Measurements from ENCODE around the gene FBXL20.
A peak's percentile ranks its signal among the peaks of the same experiment; 100 is the strongest.
"Not testable (repeated sequence)": the region's sequence is repeated elsewhere in the genome, so short reads cannot be mapped to it uniquely, and the experiment has no call there.

Gene FBXL20

GRCh38 chr17:39401412-39402243, at the start of gene FBXL20:
TSS of gene FBXL20 (minus strand) at chr17:39401626. CDS start at chr17:39401402, 224 bp downstream.
- DNase-seq, result peak; percentile 20 to 92 (median 85)

- DNase-seq, result peak; percentile 36 to 90 (median 78)
These were observed 49.6 kb upstream of the FBXL20 start, which contains the start of gene MED1 for GRCh38 chr17:39450847-39451581. TSS of gene MED1 (minus strand) at chr17:39451263. CDS start at chr17:39451062, 201 bp downstream.

- no peak for DNase-seq
These were observed 48.6 kb upstream of the FBXL20 start for GRCh38 chr17:39450051-39450450.

- DNase-seq, result no peak
These were observed 46.1 kb upstream of the FBXL20 start for GRCh38 chr17:39447561-39447960.

- no peak for DNase-seq
These were observed 41.9 kb upstream of the FBXL20 start for GRCh38 chr17:39443326-39443725.

- not testable (repeated sequence) for DNase-seq
These were observed 38.4 kb upstream of the FBXL20 start for GRCh38 chr17:39439868-39440267.

- DNase-seq, result no peak
These were observed 28.2 kb upstream of the FBXL20 start for GRCh38 chr17:39429600-39429999.

- no peak for DNase-seq
These were observed 14.7 kb upstream of the FBXL20 start for GRCh38 chr17:39416141-39416540.

- no peak for DNase-seq
These were observed 8.9 kb upstream of the FBXL20 start for GRCh38 chr17:39410279-39410678.

GRCh38 chr17:39408360-39408759, 6.9 kb upstream of the FBXL20 start:
- no peak for DNase-seq

GRCh38 chr17:39406951-39407350, 5.5 kb upstream of the FBXL20 start:
- DNase-seq, result no peak

GRCh38 chr17:39405436-39405835, 4.0 kb upstream of the FBXL20 start:
- no peak for DNase-seq

GRCh38 chr17:39404542-39405378, 3.3 kb upstream of the FBXL20 start:
- DNase-seq, result no peak

GRCh38 chr17:39402890-39403605, 1.6 kb upstream of the FBXL20 start:
- no peak for DNase-seq

- DNase-seq, result peak; percentile 35 to 89 (median 84)
These were observed 941 bp upstream of the FBXL20 start for GRCh38 chr17:39402244-39402889.

GRCh38 chr17:39400547-39401411, 647 bp downstream of the FBXL20 start:
- DNase-seq, result peak in 9 of 14 donors; percentile 14 to 55 (median 35)

GRCh38 chr17:39399791-39400190, 1.6 kb downstream of the FBXL20 start:
- no peak for DNase-seq

- no peak for DNase-seq
These were observed 7.7 kb downstream of the FBXL20 start for GRCh38 chr17:39393736-39394135.

GRCh38 chr17:39391448-39391847, 10.0 kb downstream of the FBXL20 start:
- no peak for DNase-seq

- DNase-seq, result no peak
These were observed 16.4 kb downstream of the FBXL20 start for GRCh38 chr17:39385040-39385439.
